ENCODE results near the gene ARPC2. TPM values are rescaled to one million over a fixed set of nuclear protein-coding genes. Genes with fewer than 3 reads are reported as not detected.

Gene ARPC2
- total RNA-seq, 1 donor from 2014 or later: 51.4 TPM

DNA sequence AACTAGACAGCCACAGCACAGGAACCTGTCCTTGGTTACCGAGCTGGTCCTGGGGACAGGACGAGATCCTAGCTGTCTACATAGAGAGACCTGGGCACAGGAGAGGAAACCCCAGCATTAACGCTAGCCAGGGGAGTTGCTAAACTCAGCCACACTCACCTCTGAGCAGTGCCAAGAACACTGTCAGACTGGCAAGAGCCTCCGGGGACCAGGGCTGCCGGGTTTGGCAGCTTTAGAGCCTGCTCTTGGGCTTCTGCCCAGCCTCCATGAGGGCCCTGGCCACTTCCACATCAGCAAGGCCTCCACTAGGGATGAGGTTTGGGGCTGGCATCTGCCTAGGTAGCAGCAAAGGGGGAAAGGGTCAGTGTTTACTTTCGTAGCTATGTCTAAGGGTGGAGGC is 68.6 kb downstream of the ARPC2 start:
- DNase-seq (ENCODE audit: low spot score) (peak; percentile 92), ATAC-seq (peak; percentile 68)

DNA sequence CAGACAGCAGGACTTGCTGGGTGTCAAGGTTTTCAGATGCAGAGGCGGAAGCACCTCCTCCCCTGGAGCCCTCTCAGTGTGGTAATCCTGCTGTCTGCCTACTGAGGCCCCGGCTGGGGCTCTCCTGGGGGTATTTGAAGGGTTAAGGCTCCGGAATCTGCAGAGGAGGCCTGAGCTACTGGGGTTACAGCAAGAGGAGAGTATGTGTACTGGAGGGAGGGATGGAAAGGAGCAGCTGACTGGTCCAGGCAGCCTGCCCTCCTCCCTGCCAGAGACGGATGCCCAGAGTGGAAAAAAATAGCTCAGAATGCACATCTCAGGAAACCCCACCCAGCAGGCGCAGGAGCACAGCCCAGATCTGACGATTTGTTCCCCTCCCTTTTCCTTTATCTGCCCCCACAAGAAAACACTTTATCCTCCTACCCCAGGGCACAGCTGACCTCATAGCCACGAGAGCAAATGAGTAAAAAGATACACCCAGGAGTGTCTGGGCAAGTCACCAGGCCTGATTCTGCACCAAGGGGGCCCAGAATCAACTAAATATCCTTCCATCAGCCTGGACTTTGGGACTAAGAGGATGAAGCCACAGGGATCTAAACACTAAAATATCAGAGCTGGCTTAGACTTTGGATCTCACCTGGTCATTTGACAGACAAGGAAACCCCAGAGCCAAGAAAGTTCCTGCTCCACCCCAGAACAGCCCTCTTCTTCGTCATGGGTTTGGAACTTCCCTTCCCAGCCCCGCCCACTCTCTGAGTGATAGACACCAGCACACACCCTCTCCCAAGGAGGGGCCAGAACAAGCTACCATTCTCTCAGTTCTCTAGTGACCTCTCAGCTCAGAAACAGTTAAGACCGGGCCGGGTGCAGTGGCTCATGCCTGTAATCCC is 69.8 kb downstream of the ARPC2 start:
- DNase-seq (ENCODE audit: low spot score) (peak; percentile 82), ATAC-seq (peak; percentile 44)

DNA sequence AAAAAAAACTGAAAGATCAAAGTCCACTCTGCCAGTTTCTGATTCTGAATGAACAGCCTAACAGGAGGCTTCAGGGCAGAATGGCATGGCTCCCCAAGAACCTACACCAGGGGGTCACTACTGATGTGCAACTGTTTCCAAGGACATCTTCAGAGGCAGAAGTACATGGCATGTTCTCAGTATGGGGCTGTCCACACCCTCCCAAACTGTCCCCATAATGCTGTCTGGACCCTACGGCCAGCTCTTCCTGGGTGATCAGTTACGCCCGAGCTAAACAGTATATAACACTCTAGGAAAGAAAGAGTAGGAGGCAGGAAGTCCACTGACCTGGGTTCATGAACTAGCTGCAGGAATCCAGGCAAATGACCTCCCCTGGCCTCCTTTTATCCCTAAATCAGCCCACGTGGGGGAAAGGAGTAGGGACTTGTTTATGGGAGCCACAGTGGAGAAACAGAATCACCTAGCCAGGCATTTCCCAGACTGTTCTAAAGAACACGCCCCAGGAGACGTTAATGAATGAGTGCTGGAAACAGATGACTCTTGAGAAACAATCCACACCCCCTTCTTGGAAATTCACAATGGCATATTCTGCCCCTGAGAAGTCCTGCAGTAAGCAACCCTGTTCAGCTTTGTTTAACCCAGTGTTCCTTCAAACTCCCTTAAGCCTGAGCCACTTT is 72.8 kb downstream of the ARPC2 start:
- ATAC-seq (peak; percentile 9), DNase-seq (ENCODE audit: low spot score) (no peak)

DNA sequence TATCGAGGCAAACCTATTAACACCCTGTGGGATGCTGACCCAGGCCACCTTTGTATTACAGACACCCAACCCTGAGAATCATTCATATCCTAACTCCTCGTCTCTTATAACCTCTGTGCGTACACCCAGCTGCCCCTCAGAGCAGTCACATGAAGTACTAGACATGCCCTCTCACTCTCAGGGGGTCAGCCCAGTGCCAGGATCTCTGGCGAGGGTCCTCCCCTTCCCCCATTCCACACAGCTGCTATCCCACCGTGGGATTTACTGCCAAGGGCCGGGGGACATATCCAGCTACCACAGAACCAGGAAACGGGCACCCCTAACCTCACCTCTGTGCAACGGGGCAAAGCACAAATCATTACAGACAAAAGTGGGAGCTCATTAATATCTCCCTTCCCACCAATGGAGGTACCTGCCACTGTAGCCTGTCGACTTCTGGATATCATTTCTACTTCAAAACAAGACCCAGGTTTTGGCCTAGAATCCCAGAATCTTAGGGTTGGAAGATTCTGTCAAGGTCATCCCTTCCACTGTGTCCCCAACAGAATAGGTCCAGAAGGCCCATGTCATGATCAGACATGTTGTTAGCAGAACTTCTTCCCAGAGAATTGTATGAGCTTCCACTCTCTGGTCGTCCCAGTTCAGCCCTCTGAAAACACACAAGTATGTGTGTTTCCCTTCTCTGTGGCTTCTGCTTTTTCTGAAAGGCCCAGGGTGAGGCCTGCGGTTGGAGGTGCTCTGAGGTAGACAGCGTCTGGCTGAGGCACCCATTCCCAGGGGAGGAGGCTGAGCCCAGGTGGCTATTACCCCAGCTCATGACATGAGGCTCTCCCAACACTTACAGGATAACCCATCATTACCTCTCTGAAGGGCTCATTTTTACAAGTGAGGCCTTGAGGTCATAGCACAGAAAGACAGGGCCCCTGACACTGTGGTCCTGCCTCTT is 73.6 kb downstream of the ARPC2 start:
- DNase-seq (ENCODE audit: low spot score) (no peak), ATAC-seq (no peak)

DNA sequence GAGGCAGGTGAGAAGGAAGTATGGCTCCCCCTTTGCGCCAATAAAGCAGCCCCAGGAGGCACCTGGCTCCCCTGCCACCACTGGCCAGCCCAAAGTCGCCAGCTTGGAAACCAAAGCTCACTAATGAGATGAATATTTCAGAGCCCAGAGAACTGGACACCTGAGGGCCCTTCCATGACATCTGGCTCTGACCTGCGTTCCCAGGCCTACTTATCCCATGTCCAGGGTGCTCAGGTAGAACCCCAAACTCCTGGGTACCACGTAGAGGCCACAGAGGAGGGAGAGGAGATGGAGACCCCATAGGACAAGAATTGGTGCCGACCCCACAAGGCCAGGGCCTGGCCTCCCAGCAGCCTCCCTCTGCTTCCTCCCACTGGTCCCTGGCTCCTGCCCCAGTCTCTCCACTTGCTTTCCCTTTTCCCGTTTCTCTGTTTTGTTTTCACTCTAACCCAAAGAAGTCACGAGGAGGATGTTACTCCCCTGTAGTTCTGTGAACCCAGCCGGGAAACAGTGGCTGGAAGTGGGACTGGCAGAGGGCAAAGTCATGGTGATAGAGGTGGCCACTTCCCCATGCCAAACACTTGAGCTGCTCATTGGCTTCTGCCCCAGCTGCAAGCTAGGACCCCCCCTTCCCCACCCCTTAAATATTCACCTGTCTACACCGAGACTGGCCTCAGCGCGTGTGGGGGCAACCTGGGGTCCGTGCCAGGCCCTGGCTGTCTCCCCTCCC is 74.5 kb downstream of the ARPC2 start:
- ATAC-seq (peak; percentile 33), DNase-seq (ENCODE audit: low spot score) (no peak)

DNA sequence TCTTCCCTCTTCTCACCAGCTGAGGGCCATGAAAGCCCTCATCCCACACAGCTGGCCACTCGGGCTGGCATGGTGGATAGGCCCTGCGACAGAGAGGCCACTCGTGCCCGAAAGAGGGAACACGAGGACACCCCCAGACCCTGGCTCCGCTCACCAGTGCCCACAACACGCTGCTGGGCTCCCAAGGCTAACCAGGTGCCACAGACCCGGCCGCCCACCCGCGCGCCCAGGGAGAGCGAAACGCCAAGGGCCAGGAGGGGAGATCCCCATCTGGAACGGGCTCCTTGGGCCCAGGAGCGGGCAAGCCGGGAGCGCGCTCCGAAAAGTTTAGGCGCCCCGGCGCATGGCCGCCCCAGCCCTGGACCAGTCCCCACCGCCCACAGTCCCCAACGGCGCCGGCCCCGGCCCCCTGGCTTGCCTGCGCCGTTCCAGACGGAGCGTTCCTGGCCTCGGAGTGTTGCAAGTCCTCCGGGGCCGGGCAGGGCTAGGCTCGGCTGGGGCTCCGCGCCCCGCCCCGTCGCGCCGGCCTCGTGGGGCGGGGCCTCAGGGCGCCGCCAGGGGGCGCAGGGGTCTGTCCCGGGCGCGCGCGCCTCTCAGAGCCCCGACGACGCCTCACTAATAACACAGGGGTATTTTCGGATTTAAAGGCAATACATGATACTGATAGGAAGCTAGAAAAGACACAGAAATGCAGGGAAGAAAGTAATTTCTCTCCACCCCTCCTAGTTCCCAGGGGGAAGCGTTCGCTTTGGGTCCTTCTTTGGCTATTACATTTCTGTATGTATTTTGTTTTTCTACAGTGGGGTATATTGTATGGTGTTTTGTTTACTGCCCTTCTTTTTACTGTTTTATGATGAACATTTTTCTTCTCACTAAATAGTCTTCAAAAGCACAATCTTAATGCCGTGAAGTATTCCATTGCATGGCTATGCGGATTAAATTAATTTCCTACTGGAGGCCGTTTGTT is 75.3 kb downstream of the ARPC2 start, which contains the start of gene TMBIM1:
TMBIM1 (minus strand) TSS at position 456 of the 967 bp plus-strand sequence. CDS start 10,362 bp downstream, outside the sequence.
- peak; percentile 88 for ATAC-seq

DNA sequence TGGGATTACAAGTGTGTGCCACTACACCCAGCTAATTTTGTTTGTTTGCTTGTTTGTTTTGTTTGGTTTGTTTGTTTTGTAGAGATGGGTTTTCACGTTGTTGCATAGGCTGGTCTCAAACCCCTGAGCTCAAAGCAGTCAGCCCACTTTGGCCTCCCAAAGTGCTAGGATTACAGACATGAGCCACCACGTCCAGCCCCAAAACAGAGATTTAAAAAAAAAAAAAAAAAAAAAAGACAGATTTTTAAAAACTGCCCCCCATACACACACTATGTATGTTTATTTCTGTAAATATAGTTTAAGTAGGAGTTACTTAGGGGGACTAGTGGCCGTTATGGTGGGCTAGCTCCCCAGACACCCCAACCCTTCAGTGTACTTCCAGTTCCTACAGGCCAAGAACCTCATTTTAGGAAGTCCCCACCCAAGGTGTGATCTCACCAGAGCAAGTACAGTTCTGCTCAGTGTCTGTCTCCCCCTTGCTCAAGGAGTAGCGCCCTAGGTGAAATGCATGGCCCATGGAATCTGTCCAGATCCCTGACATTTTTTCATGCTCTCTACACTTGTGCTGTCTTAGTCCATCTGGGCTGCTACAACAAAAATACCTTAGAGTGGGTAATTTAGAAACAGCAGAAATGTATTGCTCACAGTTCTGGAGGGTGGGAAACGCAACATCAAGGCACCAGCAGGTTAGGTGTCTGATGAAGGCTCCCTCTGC is 76.9 kb downstream of the ARPC2 start:
- ATAC-seq (no peak), DNase-seq (ENCODE audit: low spot score) (no peak)

More for the DNA sequence above, 75.3 kb downstream of the ARPC2 start, which contains the start of gene TMBIM1:
- DNase-seq (ENCODE audit: low spot score): peak; percentile 86

DNA sequence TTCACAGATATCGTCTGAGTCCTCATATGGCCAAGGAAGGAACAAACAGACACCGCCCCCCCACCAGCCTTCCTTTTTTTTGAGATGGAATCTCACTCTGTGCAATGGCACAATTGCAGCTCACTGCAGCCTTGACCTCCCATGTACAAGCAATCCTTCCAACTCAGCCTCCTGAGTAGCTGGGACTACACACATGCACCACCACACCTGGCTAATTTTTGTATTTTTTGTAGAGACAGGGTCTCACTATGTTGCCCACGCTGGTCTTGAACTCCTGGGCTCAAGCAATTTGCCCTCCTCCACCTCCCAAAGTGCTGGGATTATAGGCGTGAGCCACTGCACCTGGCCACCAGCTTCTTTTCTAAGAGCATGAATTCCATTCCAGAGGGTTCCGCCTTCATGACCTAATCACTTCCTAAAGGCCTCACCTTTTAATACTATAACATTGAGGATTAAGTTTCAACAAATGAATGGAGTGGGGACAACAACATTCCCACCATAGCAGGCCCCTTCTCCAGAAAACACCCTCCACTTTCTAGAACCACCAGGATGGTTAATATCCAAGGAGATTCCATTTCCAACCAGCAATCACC is 77.5 kb downstream of the ARPC2 start:
- ATAC-seq: no peak

DNA sequence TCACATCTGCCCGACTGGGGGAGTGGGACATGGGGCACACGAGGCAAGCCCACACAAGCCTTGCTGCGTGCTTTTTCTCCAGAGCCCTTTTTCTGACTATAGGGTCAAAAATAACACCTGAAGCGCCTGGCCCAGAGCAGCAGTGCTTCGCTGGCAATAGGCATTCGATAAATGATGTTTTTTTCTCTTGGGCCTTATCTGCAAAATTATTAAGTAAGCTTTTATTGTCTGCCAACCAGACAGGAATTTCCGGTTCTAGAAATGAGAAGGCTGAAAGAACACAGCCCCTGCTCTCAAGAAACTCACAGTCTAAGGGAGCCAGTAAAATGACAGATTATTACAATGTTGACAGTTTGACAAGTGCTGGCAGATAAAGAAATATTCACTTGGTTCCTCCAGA is 78.0 kb downstream of the ARPC2 start:
- no peak for ATAC-seq
- DNase-seq (ENCODE audit: low spot score): no peak

More for the DNA sequence above, 77.5 kb downstream of the ARPC2 start:
- DNase-seq (ENCODE audit: low spot score): no peak

DNA sequence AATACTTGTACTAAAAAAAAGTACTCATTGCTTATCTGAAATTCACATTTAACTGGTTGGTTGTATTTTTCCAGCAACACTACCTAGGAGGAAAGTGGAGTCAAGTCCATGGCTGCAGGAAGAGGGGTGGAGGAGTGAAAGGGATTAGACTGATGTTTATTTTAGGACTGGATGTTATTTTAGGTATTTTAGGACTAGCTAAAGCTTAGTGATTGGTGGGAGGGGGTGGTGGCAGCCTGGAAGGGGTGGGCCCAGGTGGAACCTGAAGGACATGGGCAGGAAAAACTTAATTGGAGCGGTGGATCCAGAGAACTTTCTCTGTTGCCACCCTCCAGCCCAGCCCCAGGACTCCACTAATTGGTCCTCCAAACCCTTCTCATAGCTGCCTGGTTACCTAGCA is 79.2 kb downstream of the ARPC2 start:
- DNase-seq (ENCODE audit: low spot score) (no peak), ATAC-seq (no peak)

DNA sequence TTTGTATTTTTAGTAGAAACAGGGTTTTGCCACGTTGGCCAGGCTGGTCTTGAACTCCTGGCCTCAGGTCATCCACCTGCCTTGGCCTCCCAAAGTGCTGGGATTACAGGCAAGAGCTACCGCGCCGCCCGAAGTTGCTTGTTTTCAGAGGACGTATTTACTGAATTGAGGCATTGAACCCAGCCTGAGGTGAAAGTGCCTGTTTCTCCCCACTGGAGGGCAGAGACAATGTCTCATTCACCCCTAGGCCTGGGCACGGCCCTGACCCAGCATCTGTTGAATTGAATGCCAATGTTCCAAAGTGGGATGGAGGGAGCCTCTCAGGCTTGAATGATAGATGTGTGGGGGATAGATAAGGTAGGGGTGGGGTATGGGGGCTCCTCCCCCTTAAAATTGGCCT is 79.9 kb downstream of the ARPC2 start:
- ATAC-seq: no peak
- DNase-seq (ENCODE audit: low spot score): no peak

DNA sequence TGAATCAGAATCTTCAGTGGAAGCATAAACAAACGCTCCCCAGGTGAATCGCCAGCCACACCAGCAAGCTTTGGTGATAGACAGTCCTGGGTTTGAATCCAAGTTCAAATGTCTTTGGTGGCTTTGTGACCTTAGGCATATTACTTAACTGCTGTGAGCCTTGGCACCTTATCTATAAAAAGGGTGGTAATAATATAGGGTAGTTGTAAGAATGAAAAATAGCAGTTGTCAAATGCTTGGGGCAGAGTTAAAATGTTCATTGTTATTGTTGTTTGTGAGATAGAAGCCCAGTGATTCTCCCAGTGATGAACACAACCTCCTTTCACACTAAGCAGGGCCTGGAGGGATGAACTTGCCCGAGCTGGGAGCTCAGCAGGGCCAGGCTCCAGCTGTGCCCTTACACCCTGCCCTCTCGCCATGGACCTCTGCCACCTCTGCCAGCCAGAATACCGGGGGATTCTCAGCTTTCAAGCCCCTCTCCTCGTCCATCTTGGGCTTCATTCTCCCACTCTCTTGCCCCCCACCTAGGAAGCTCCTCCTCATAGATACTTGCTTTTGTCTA is 81.4 kb downstream of the ARPC2 start:
- peak; percentile 42 for ATAC-seq

DNA sequence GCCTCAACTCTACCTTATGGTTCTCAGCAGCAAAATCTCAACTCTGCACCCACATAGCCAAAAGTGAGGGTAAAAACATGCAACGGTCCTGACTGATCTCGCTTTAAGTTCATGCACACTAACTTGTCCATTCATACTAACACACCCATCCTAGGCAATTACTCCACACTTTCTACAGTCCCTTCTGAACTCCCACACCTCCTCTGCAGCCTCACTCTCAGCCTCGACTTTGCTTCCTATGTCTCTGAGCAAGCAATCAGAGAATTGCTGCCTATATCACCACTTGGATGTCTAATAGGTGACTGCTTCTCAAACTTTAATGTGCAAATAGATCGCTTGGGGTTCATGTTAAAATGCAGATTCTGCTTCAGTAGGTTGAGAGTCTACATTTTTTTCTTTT is 83.2 kb downstream of the ARPC2 start:
- no peak for ATAC-seq
- DNase-seq (ENCODE audit: low spot score): no peak

More for the DNA sequence above, 81.4 kb downstream of the ARPC2 start:
- no peak for DNase-seq (ENCODE audit: low spot score)

DNA sequence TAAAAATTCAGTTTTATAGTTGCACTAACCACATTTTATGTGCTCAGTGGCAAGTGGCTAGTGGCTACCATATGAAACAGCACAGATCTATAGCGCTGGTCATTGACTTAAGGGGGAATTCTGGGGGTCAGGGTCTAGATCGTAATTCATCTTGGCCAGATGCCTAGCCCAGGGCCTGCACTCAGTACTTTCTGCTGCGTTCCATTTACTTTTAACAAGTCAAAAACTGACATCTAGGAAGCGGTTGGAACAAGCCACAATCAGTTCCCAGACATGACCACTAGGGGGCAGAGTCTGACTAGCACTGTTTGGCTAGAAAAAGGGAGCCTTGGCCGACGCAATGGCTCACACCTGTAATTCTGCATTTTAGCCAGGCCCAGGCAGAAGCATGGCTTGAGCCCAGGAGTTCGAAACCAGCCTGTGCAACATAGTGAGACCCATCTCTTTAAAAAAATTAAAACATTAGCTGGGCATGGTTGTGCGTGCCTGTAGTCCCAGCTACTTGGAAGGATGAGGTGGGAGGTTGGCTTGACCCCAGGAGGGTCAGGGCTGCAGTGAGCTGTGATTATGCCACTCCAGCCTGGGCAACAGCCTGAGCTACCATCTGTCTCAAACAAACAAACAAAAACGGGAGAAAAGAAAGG is 84.3 kb downstream of the ARPC2 start:
- DNase-seq (ENCODE audit: low spot score) (peak; percentile 87), ATAC-seq (peak; percentile 91)

All from left lobe of liver (tissue), 2 donors.